Type B pancreatic cell (in vitro differentiated cells): Measurements from ENCODE around the gene HUS1. TPM values are rescaled to one million over a fixed set of nuclear protein-coding genes. Genes with fewer than 3 reads are reported as not detected.

Experiments
- DNase-seq: peaks from one replicate; pipeline ENCODE4 v3.0.0; 2021; ENCODE audit warnings: mixed read lengths; ENCODE audit not compliant: unreplicated experiment; ENCODE audit errors: extremely low spot score
- H3K27ac Mint-ChIP-seq: 2 replicates; pipeline ENCODE4 v1.8.0; 2021; ENCODE audit warnings: mild to moderate bottlenecking, mixed read lengths
- H3K27me3 Mint-ChIP-seq: 2 replicates; pipeline ENCODE4 v1.8.0; 2021; ENCODE audit warnings: mixed read lengths
- H3K36me3 Mint-ChIP-seq: 2 replicates; pipeline ENCODE4 v1.8.0; 2021; ENCODE audit warnings: mixed read lengths
- H3K4me1 Mint-ChIP-seq: one replicate; pipeline ENCODE4 v1.8.0; 2021; ENCODE audit warnings: mixed read lengths; ENCODE audit not compliant: unreplicated experiment
- H3K4me3 Mint-ChIP-seq: 2 replicates; pipeline ENCODE4 v1.8.0; 2021; ENCODE audit warnings: mild to moderate bottlenecking, mixed read lengths
- H3K9me3 Mint-ChIP-seq: 2 replicates; pipeline ENCODE4 v1.8.0; 2021; ENCODE audit warnings: mixed read lengths
- CTCF ChIP-seq: fragments of 200-600 bp; sonication (generic); conservative IDR thresholded peaks from 2 replicates; pipeline ENCODE4 v1.5.0; 2021; ENCODE audit warnings: antibody characterized with exemption, mild to moderate bottlenecking
- total RNA-seq: library from RNA; stranded (reverse); gene quantifications from 2 replicates; pipeline ENCODE4 v1.2.1, GENCODE V29; 2021; ENCODE audit warnings: low replicate concordance

HUS1 gene
- total RNA-seq, 1 donor from 2014 or later, result 34.5 TPM

GRCh38 chr7:47914717-47915615 is 64.4 kb downstream of the HUS1 start:
- no peak for TF ChIP-seq CTCF
- no peak for DNase-seq
- Mint-ChIP-seq H3K27me3 (peaks cover 4% of the 10 kb centered on the region), H3K9me3 (no peaks in the 10 kb centered on the region), H3K4me1 (peaks cover 4% of the 10 kb centered on the region), H3K36me3 (no peaks in the 10 kb centered on the region), H3K27ac (no peak overlapping the region), H3K4me3 (no peak overlapping the region)

Other genes starting within 250 kb of the HUS1 start
- gene PKD1L1, start 31.1 kb downstream of the HUS1 start, total RNA-seq, result 0.17 and 0.67 TPM in 2 replicates
- not detected in 2 replicates for gene SUN3, start 49.5 kb upstream of the HUS1 start, total RNA-seq
- 0.36 and 1.5 TPM in 2 replicates for gene C7orf57, start 55.9 kb upstream of the HUS1 start, total RNA-seq
- gene UPP1, start 109.7 kb upstream of the HUS1 start, total RNA-seq, result 14.3 and 15.8 TPM in 2 replicates
- gene ABCA13, start 191.8 kb upstream of the HUS1 start, total RNA-seq, result 0.60 and 2.2 TPM in 2 replicates